PC-9 (cell line): ENCODE measurements around the gene GTF3C1. TPM values are rescaled to one million over a fixed set of nuclear protein-coding genes. Genes with fewer than 3 reads are reported as not detected.

Experiments
- BruUV-seq: library from RNA; stranded (reverse); fragments of 400-500 nt; replicated peaks from 2 replicates; lab custom pipeline; 2021; lab: Mats Ljungman, UMichigan
- CTCF ChIA-PET: fragments of 300-600 bp; sonication (Branson Sonifier 250); formaldehyde crosslinking; loops from one replicate; lab custom pipeline; 2022; ENCODE audit warnings: antibody characterized with exemption; lab: Charles Lee
- POLR2A ChIA-PET: fragments of 300-600 bp; sonication (Branson Sonifier 250); formaldehyde crosslinking; loops from one replicate; lab custom pipeline; 2022; ENCODE audit warnings: antibody characterized with exemption; ENCODE audit not compliant: unreplicated experiment; lab: Charles Lee
- DNase-seq, 2 experiments: peaks; one replicate each; pipeline versions ENCODE4 v3.0.0 to v3.0.0-alpha.2; 2015 to 2022; ENCODE audit warnings: mixed read lengths in 1 of 2
- H2AFZ ChIP-seq: fragments of 200-600 bp; sonication (generic); 2 replicates; pipeline ENCODE4 v1.8.1; 2017; ENCODE audit warnings: antibody characterized with exemption
- H3F3A ChIP-seq: fragments of 200-600 bp; sonication (generic); 2 replicates; pipeline ENCODE4 v1.8.1; 2017; ENCODE audit warnings: antibody characterized with exemption, mild to moderate bottlenecking, low read depth; ENCODE audit not compliant: insufficient read depth
- H3K27ac ChIP-seq: fragments of 200-600 bp; sonication (generic); 2 replicates; pipeline ENCODE4 v1.6.1; 2016; ENCODE audit warnings: mixed run types
- H3K27me3 ChIP-seq: fragments of 200-600 bp; sonication (generic); 2 replicates; pipeline ENCODE4 v1.6.1; 2016; ENCODE audit warnings: low read depth, mixed run types; ENCODE audit not compliant: insufficient read depth
- H3K36me3 ChIP-seq: fragments of 200-600 bp; sonication (generic); 2 replicates; pipeline ENCODE4 v1.6.1; 2016; ENCODE audit warnings: low read depth, mixed run types
- H3K4me1 ChIP-seq: fragments of 200-600 bp; sonication (generic); replicated peaks from 2 replicates; pipeline ENCODE4 v1.6.1; 2016; ENCODE audit warnings: mixed run types; ENCODE audit not compliant: insufficient read depth
- H3K4me2 ChIP-seq: fragments of 200-600 bp; sonication (generic); 2 replicates; pipeline ENCODE4 v1.6.1; 2017; ENCODE audit warnings: mixed run types
- H3K4me3 ChIP-seq: fragments of 200-600 bp; sonication (generic); 2 replicates; pipeline ENCODE4 v1.6.1; 2016; ENCODE audit warnings: mixed run types
- H3K79me2 ChIP-seq: fragments of 200-600 bp; sonication (generic); 2 replicates; pipeline ENCODE4 v1.6.1; 2017; ENCODE audit warnings: low read depth, mixed run types
- H3K9me2 ChIP-seq: fragments of 200-600 bp; sonication (generic); 2 replicates; pipeline ENCODE4 v1.8.1; 2017; ENCODE audit warnings: mild to moderate bottlenecking; ENCODE audit not compliant: insufficient read depth
- H3K9me3 ChIP-seq: fragments of 200-600 bp; sonication (generic); 2 replicates; pipeline ENCODE4 v1.8.1; 2016; ENCODE audit warnings: low read depth; ENCODE audit not compliant: insufficient read depth
- H4K20me1 ChIP-seq: fragments of 200-600 bp; sonication (generic); 2 replicates; pipeline ENCODE4 v1.8.1; 2017; ENCODE audit not compliant: insufficient read depth
- CTCF ChIP-seq: fragments of 200-600 bp; sonication (generic); conservative IDR thresholded peaks from 2 replicates; pipeline ENCODE4 v1.6.1; 2017; ENCODE audit warnings: mixed run types, antibody characterized with exemption, mild to moderate bottlenecking, moderate library complexity
- EZH2 ChIP-seq: fragments of 200-600 bp; sonication (generic); IDR thresholded peaks from 2 replicates; pipeline ENCODE4 v1.8.0; 2017; ENCODE audit warnings: antibody characterized with exemption, low read depth
- intact Hi-C: fragments of 100-400 bp; cut with micrococcal nuclease; formaldehyde crosslinking; loops from one replicate; pipeline ENCODE4 v1.10.0; 2022; ENCODE audit not compliant: unreplicated experiment
- total RNA-seq: library from RNA; stranded (reverse); gene quantifications from 2 replicates; pipeline ENCODE4 v1.2.3, GENCODE V29; 2021

The GTF3C1 gene
- total RNA-seq, 1 experiment from 2014 or later, result 118 TPM

GRCh38 chr16:27585200-27585599 lies 35.5 kb upstream of the GTF3C1 start:
- CTCF ChIA-PET, result no interaction called here
- no peak for TF ChIP-seq CTCF
- TF ChIP-seq EZH2, result no peak
- intact Hi-C loops, result no loop called here

GRCh38 chr16:27583634-27584033 lies 33.9 kb upstream of the GTF3C1 start:
- H3K79me2 ChIP-seq, result peaks cover 11% of the 10 kb centered on the region
- H3K4me3 ChIP-seq, result no peak overlapping the region
- TF ChIP-seq CTCF (no peak), EZH2 (no peak)
- no peak overlapping the region for H2AFZ ChIP-seq
- no peak overlapping the region for H3K27ac ChIP-seq
- intact Hi-C loops, result no loop called here
- no peak overlapping the region for H3K4me2 ChIP-seq
- CTCF ChIA-PET, result no interaction called here
- H3K27me3 ChIP-seq, result no peaks in the 10 kb centered on the region
- peaks cover 16% of the 10 kb centered on the region for H3K4me1 ChIP-seq
- H3K36me3 ChIP-seq, result peaks cover 16% of the 10 kb centered on the region; the same call in 1 of the 2 replicates
- H3F3A ChIP-seq, result peaks cover 9% of the 10 kb centered on the region
- POLR2A ChIA-PET, result no interaction called here
- no peaks in the 10 kb centered on the region for H3K9me2 ChIP-seq
- BruUV-seq, result no TSS peak
- H4K20me1 ChIP-seq, result no peaks in the 10 kb centered on the region; the same call in 1 of the 2 replicates
- H3K9me3 ChIP-seq, result no peaks in the 10 kb centered on the region
- no peak for DNase-seq

More at GRCh38 chr16:27585200-27585599, 35.5 kb upstream of the GTF3C1 start:
- DNase-seq, result no peak
- Histone ChIP-seq H3K27ac (no peak overlapping the region), H3F3A (no peaks in the 10 kb centered on the region), H3K36me3 (peaks cover 16% of the 10 kb centered on the region; the same call in 1 of the 2 replicates), H3K79me2 (peaks cover 3% of the 10 kb centered on the region), H3K9me2 (no peaks in the 10 kb centered on the region), H2AFZ (no peak overlapping the region), H4K20me1 (no peaks in the 10 kb centered on the region; the same call in 1 of the 2 replicates), H3K4me3 (no peak overlapping the region), H3K4me1 (peaks cover 1% of the 10 kb centered on the region), H3K27me3 (no peaks in the 10 kb centered on the region), H3K9me3 (no peaks in the 10 kb centered on the region), H3K4me2 (no peak overlapping the region)
- no TSS peak for BruUV-seq
- POLR2A ChIA-PET, result no interaction called here

GRCh38 chr16:27582883-27583282 lies 33.2 kb upstream of the GTF3C1 start:
- no peak overlapping the region for H3K4me3 ChIP-seq
- peaks cover 15% of the 10 kb centered on the region for H3F3A ChIP-seq
- no TSS peak for BruUV-seq
- intact Hi-C loops, result no loop called here
- H3K4me1 ChIP-seq, result peaks cover 23% of the 10 kb centered on the region
- TF ChIP-seq EZH2, result no peak
- TF ChIP-seq CTCF, result no peak
- H3K79me2 ChIP-seq, result peaks cover 11% of the 10 kb centered on the region
- H3K9me3 ChIP-seq, result no peaks in the 10 kb centered on the region
- H3K9me2 ChIP-seq, result no peaks in the 10 kb centered on the region
- no peaks in the 10 kb centered on the region for H3K27me3 ChIP-seq
- H3K4me2 ChIP-seq, result no peak overlapping the region
- H4K20me1 ChIP-seq, result no peaks in the 10 kb centered on the region; the same call in 1 of the 2 replicates
- no peak for DNase-seq
- peaks cover 16% of the 10 kb centered on the region; the same call in 1 of the 2 replicates for H3K36me3 ChIP-seq
- no peak overlapping the region for H2AFZ ChIP-seq
- H3K27ac ChIP-seq, result no peak overlapping the region
- POLR2A ChIA-PET, result interaction anchor here (0.7 kb wide), 1 partner anchor 19 kb away, joined by 3 read pairs; no protein-coding TSS in a partner anchor
- CTCF ChIA-PET, result interaction anchor here (0.6 kb wide), 1 partner anchor 551 kb away, joined by 3 read pairs; no protein-coding TSS in a partner anchor
